ENCODE data around the gene HRK.

HRK gene

DNA sequence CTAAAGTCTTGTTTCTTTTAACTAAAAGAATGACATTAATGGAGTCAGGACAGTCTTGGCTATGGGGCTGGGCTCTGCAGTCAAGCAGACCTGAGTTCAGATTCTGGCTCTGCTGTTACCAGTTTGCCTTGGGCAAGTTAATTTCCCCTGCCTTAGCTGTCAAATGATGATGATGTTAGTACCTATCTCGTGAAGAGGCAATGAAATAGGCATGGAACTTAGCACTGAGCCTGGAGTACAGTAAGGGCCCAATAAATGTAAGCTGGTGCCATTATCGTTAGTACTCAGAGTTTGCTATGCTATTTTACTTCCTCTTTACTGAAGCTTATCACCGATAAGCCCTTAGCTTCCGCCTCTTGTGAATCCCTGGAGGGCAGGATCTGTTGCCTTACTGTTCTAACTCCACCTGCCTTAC is 38.0 kb upstream of the HRK start:
- Histone ChIP-seq H3K79me2 (ENCODE audit: control insufficient read depth, insufficient read depth, low read length, unreplicated experiment) (peaks cover 35% of the 10 kb centered on the region), H3K27me3 (ENCODE audit: insufficient read depth, low read length) (no peaks in the 10 kb centered on the region), H3K27ac (ENCODE audit: low read depth, low read length) (no peak overlapping the region), H3K4me3 (ENCODE audit: low read depth, low read length) (no peak overlapping the region), H3K36me3 (ENCODE audit: insufficient read depth, low read length) (peaks cover 10% of the 10 kb centered on the region; the same call in 1 of the 2 replicates), H2AFZ (ENCODE audit: low read length, unreplicated experiment) (no peak overlapping the region), H3K4me1 (ENCODE audit: control insufficient read depth, insufficient read depth, low read length, unreplicated experiment) (peaks cover 9% of the 10 kb centered on the region)

DNA sequence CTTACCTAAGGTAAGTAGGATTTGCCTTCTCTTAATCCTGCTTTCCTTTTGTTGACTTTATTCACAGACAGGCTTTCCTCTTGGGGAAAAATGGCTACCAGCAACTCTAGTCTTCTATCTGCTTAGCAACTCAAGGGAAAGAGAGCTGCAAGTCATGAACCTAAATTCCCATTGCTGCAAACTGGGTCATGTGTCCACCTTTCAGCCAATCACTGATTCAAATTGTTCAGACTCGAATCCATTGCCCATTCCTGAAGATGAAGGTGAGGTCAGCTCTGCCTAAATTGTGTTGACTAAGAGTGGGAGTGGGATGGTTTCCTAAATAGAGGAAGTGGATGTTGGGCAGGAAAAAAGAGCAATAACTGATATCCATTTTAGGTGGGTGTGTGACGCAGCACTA is 37.2 kb upstream of the HRK start:
- no peak overlapping the region for H2AFZ ChIP-seq (ENCODE audit: low read length, unreplicated experiment)
- no peaks in the 10 kb centered on the region for H3K27me3 ChIP-seq (ENCODE audit: insufficient read depth, low read length)
- H3K4me1 ChIP-seq (ENCODE audit: control insufficient read depth, insufficient read depth, low read length, unreplicated experiment), result peaks cover 9% of the 10 kb centered on the region
- no peak overlapping the region for H3K4me3 ChIP-seq (ENCODE audit: low read depth, low read length)
- peaks cover 39% of the 10 kb centered on the region for H3K79me2 ChIP-seq (ENCODE audit: control insufficient read depth, insufficient read depth, low read length, unreplicated experiment)
- H3K36me3 ChIP-seq (ENCODE audit: insufficient read depth, low read length), result peaks cover 11% of the 10 kb centered on the region; the same call in 1 of the 2 replicates
- H3K27ac ChIP-seq (ENCODE audit: low read depth, low read length), result no peak overlapping the region

DNA sequence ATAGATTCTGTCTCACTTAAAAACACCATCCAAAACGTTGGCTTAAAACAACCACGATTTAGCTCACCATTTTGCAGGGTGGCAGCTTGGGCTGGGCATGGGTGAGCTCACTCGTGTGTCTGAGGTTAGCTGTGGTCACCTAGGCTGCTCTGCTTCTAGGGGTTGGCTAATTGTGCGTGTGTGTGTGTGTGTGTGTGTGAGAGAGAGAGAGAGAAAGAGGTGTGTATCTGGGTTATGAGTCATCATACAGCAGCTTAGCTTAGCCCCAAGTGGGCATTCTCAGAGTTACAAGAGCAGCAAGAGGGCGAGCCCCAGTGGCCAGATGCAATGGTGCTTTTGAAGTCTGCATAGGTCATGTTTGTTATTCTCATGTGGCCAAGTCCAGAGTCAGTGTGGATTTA is 35.5 kb upstream of the HRK start:
- peaks cover 9% of the 10 kb centered on the region for H3K4me1 ChIP-seq (ENCODE audit: control insufficient read depth, insufficient read depth, low read length, unreplicated experiment)

GRCh38 chr12:116916122-116916521 is 34.9 kb upstream of the HRK start:
- Histone ChIP-seq H3K4me1 (ENCODE audit: control insufficient read depth, insufficient read depth, low read length, unreplicated experiment) (peaks cover 9% of the 10 kb centered on the region), H2AFZ (ENCODE audit: low read length, unreplicated experiment) (no peak overlapping the region), H3K27ac (ENCODE audit: low read depth, low read length) (peak overlapping the region; percentile 16; the same call in 1 of the 2 replicates), H3K4me3 (ENCODE audit: low read depth, low read length) (no peak overlapping the region), H3K79me2 (ENCODE audit: control insufficient read depth, insufficient read depth, low read length, unreplicated experiment) (peaks cover 49% of the 10 kb centered on the region), H3K36me3 (ENCODE audit: insufficient read depth, low read length) (peaks cover 13% of the 10 kb centered on the region; the same call in 1 of the 2 replicates), H3K27me3 (ENCODE audit: insufficient read depth, low read length) (no peaks in the 10 kb centered on the region)

More for the DNA sequence above, 35.5 kb upstream of the HRK start:
- H2AFZ ChIP-seq (ENCODE audit: low read length, unreplicated experiment), result no peak overlapping the region
- H3K4me3 ChIP-seq (ENCODE audit: low read depth, low read length), result no peak overlapping the region
- 0 out of 2 replicates have a peak overlapping the region, but pooled peaks have one; percentile 16 for H3K27ac ChIP-seq (ENCODE audit: low read depth, low read length)
- peaks cover 47% of the 10 kb centered on the region for H3K79me2 ChIP-seq (ENCODE audit: control insufficient read depth, insufficient read depth, low read length, unreplicated experiment)
- H3K36me3 ChIP-seq (ENCODE audit: insufficient read depth, low read length), result peaks cover 13% of the 10 kb centered on the region; the same call in 1 of the 2 replicates
- H3K27me3 ChIP-seq (ENCODE audit: insufficient read depth, low read length), result no peaks in the 10 kb centered on the region

GRCh38 chr12:116915326-116915725 is 34.1 kb upstream of the HRK start:
- Histone ChIP-seq H3K36me3 (ENCODE audit: insufficient read depth, low read length) (peaks cover 13% of the 10 kb centered on the region; the same call in 1 of the 2 replicates), H3K4me1 (ENCODE audit: control insufficient read depth, insufficient read depth, low read length, unreplicated experiment) (peaks cover 4% of the 10 kb centered on the region), H3K27me3 (ENCODE audit: insufficient read depth, low read length) (no peaks in the 10 kb centered on the region), H3K4me3 (ENCODE audit: low read depth, low read length) (no peak overlapping the region), H3K27ac (ENCODE audit: low read depth, low read length) (no peak overlapping the region), H2AFZ (ENCODE audit: low read length, unreplicated experiment) (no peak overlapping the region), H3K79me2 (ENCODE audit: control insufficient read depth, insufficient read depth, low read length, unreplicated experiment) (peaks cover 43% of the 10 kb centered on the region)

- H3K27ac ChIP-seq (ENCODE audit: low read depth, low read length), result peak within 1 kb of the TSS; percentile 62
- peaks cover 18% of the 10 kb centered on the region for H3K27me3 ChIP-seq (ENCODE audit: insufficient read depth, low read length)
- 0 out of 2 replicates have a peak, but pooled peaks cover 3% of the 10 kb centered on the region for H3K36me3 ChIP-seq (ENCODE audit: insufficient read depth, low read length)
- no peaks in the 10 kb centered on the region for H3K4me1 ChIP-seq (ENCODE audit: control insufficient read depth, insufficient read depth, low read length, unreplicated experiment)
- peak within 1 kb of the TSS; percentile 78 for H2AFZ ChIP-seq (ENCODE audit: low read length, unreplicated experiment)
- H3K4me3 ChIP-seq (ENCODE audit: low read depth, low read length), result peak within 1 kb of the TSS; percentile 79
- H3K79me2 ChIP-seq (ENCODE audit: control insufficient read depth, insufficient read depth, low read length, unreplicated experiment), result peaks cover 23% of the 10 kb centered on the region
Observed at GRCh38 chr12:116910645-116911451, 29.6 kb upstream of the HRK start, which contains the start of gene FBXW8. Gene FBXW8 (plus strand): TSS chr12:116910950. CDS start chr12:116911038, 88 bp downstream.

DNA sequence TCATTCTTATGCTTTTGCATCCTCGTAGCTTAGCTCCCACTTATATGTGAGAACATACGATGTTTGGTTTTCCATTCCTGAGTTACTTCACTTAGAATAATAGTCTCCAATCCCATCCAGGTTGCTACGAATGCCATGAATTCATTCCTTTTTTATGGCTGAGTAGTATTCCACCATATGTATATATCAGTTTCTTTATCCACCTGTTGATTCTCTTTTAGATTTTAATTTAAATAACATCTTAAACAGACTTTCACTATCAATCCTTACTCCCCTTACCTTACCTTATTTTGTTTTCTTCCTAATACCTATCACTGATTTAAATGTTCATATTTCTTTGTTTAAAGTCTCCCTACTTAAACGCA is 29.0 kb upstream of the HRK start:
- H3K36me3 ChIP-seq (ENCODE audit: insufficient read depth, low read length), result 0 out of 2 replicates have a peak, but pooled peaks cover 3% of the 10 kb centered on the region
- no peak overlapping the region for H3K27ac ChIP-seq (ENCODE audit: low read depth, low read length)
- H3K27me3 ChIP-seq (ENCODE audit: insufficient read depth, low read length), result peaks cover 23% of the 10 kb centered on the region
- peak overlapping the region; percentile 78 for H2AFZ ChIP-seq (ENCODE audit: low read length, unreplicated experiment)
- H3K4me1 ChIP-seq (ENCODE audit: control insufficient read depth, insufficient read depth, low read length, unreplicated experiment), result no peaks in the 10 kb centered on the region
- peaks cover 21% of the 10 kb centered on the region for H3K79me2 ChIP-seq (ENCODE audit: control insufficient read depth, insufficient read depth, low read length, unreplicated experiment)
- H3K4me3 ChIP-seq (ENCODE audit: low read depth, low read length), result peak overlapping the region; percentile 79

DNA sequence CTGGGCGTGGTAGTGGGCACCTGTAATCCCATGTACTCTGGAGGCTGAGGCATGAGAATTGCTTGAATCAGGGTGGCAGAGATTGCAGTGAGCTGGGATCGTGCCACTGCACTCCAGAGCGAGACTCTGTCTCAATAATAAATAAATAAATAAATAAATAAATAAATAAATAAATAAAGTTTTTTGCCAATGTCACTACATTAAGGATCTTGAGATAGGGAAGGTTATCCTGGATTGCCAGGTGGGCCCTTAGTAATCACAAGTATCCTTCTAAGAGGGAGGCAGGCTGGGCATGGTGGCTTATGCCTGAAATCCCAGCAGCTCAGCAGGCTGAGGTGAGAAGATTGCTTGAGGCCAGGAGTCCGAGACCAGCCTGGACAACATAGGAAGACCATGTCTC is 25.0 kb upstream of the HRK start:
- no peak overlapping the region for H3K4me3 ChIP-seq (ENCODE audit: low read depth, low read length)
- H3K79me2 ChIP-seq (ENCODE audit: control insufficient read depth, insufficient read depth, low read length, unreplicated experiment), result peaks cover 1% of the 10 kb centered on the region
- H3K27ac ChIP-seq (ENCODE audit: low read depth, low read length), result no peak overlapping the region
- H3K4me1 ChIP-seq (ENCODE audit: control insufficient read depth, insufficient read depth, low read length, unreplicated experiment), result no peaks in the 10 kb centered on the region
- peaks cover 49% of the 10 kb centered on the region for H3K27me3 ChIP-seq (ENCODE audit: insufficient read depth, low read length)
- no peaks in the 10 kb centered on the region for H3K36me3 ChIP-seq (ENCODE audit: insufficient read depth, low read length)
- H2AFZ ChIP-seq (ENCODE audit: low read length, unreplicated experiment), result no peak overlapping the region

DNA sequence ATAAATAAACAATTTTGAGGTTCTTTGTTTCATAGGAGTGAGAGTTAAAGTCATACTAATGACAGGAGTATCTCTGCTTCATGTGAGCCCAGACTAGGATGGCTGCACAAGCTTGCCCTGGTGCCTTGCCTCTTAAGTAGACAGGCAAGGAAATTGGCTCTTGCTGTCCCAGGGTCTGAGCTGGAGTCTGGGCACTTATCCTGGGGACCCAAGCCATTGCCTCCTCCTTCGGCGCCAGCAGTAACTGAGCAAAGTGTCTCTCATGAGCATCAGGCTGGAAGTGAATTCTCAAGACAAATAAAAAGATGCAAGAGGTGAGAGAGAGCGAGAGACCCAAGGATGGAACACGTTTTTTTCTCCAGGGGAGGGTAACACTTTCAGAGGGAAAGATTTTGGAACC is 22.6 kb upstream of the HRK start:
- Histone ChIP-seq H3K4me1 (ENCODE audit: control insufficient read depth, insufficient read depth, low read length, unreplicated experiment) (no peaks in the 10 kb centered on the region), H3K27me3 (ENCODE audit: insufficient read depth, low read length) (peaks cover 74% of the 10 kb centered on the region), H3K79me2 (ENCODE audit: control insufficient read depth, insufficient read depth, low read length, unreplicated experiment) (no peaks in the 10 kb centered on the region), H3K4me3 (ENCODE audit: low read depth, low read length) (no peak overlapping the region), H3K27ac (ENCODE audit: low read depth, low read length) (no peak overlapping the region), H2AFZ (ENCODE audit: low read length, unreplicated experiment) (no peak overlapping the region), H3K36me3 (ENCODE audit: insufficient read depth, low read length) (no peaks in the 10 kb centered on the region)

- Histone ChIP-seq H3K4me3 (ENCODE audit: low read depth, low read length) (no peak overlapping the region), H3K4me1 (ENCODE audit: control insufficient read depth, insufficient read depth, low read length, unreplicated experiment) (no peaks in the 10 kb centered on the region), H3K36me3 (ENCODE audit: insufficient read depth, low read length) (no peaks in the 10 kb centered on the region), H3K79me2 (ENCODE audit: control insufficient read depth, insufficient read depth, low read length, unreplicated experiment) (no peaks in the 10 kb centered on the region), H3K27me3 (ENCODE audit: insufficient read depth, low read length) (peaks cover 83% of the 10 kb centered on the region), H2AFZ (ENCODE audit: low read length, unreplicated experiment) (no peak overlapping the region), H3K27ac (ENCODE audit: low read depth, low read length) (no peak overlapping the region)
Observed at GRCh38 chr12:116901612-116902011, 20.4 kb upstream of the HRK start.

- Histone ChIP-seq H3K4me3 (ENCODE audit: low read depth, low read length) (no peak overlapping the region), H3K79me2 (ENCODE audit: control insufficient read depth, insufficient read depth, low read length, unreplicated experiment) (no peaks in the 10 kb centered on the region), H3K36me3 (ENCODE audit: insufficient read depth, low read length) (no peaks in the 10 kb centered on the region), H3K27me3 (ENCODE audit: insufficient read depth, low read length) (peaks cover 75% of the 10 kb centered on the region), H3K4me1 (ENCODE audit: control insufficient read depth, insufficient read depth, low read length, unreplicated experiment) (no peaks in the 10 kb centered on the region), H3K27ac (ENCODE audit: low read depth, low read length) (no peak overlapping the region), H2AFZ (ENCODE audit: low read length, unreplicated experiment) (no peak overlapping the region)
Observed at GRCh38 chr12:116898669-116899068, 17.4 kb upstream of the HRK start.

All from ACC112 (cell line).